Hepatic stellate cell (primary cell): ENCODE measurements around the gene CCDC88C.

Experiments used
- DNase-seq: peaks from one replicate; pipeline ENCODE4 v3.0.0; 2011; ENCODE audit warnings: low spot score

The CCDC88C gene

GRCh38 chr14:91310606-91311283, 106.9 kb downstream of the CCDC88C start:
- DNase-seq = no peak

- no peak for DNase-seq
Observed at GRCh38 chr14:91309756-91310280, 107.8 kb downstream of the CCDC88C start.

- no peak for DNase-seq
Observed at GRCh38 chr14:91308337-91308736, 109.3 kb downstream of the CCDC88C start.

- no peak for DNase-seq
Observed at GRCh38 chr14:91307652-91308051, 110.0 kb downstream of the CCDC88C start.

GRCh38 chr14:91307046-91307445, 110.6 kb downstream of the CCDC88C start:
- no peak for DNase-seq

- no peak for DNase-seq
Observed at GRCh38 chr14:91306547-91306946, 111.1 kb downstream of the CCDC88C start.

- no peak for DNase-seq
Observed at GRCh38 chr14:91305650-91306431, 111.8 kb downstream of the CCDC88C start.

GRCh38 chr14:91303924-91304229, 113.7 kb downstream of the CCDC88C start:
- no peak for DNase-seq

GRCh38 chr14:91303091-91303923, 114.3 kb downstream of the CCDC88C start:
- DNase-seq = no peak

- no peak for DNase-seq
Observed at GRCh38 chr14:91302391-91302790, 115.2 kb downstream of the CCDC88C start.

GRCh38 chr14:91300957-91301356, 116.7 kb downstream of the CCDC88C start:
- no peak for DNase-seq

- DNase-seq = no peak
Observed at GRCh38 chr14:91300283-91300895, 117.2 kb downstream of the CCDC88C start.

- no peak for DNase-seq
Observed at GRCh38 chr14:91299121-91300115, 118.2 kb downstream of the CCDC88C start.

GRCh38 chr14:91298576-91298975, 119.0 kb downstream of the CCDC88C start:
- DNase-seq = no peak

GRCh38 chr14:91297081-91297711, 120.4 kb downstream of the CCDC88C start:
- DNase-seq = no peak

- DNase-seq = no peak
Observed at GRCh38 chr14:91295851-91296796, 121.5 kb downstream of the CCDC88C start.

- DNase-seq = no peak
Observed at GRCh38 chr14:91295276-91295845, 122.3 kb downstream of the CCDC88C start.

- DNase-seq = no peak
Observed at GRCh38 chr14:91294153-91294552, 123.5 kb downstream of the CCDC88C start.

- DNase-seq = no peak
Observed at GRCh38 chr14:91293281-91293680, 124.3 kb downstream of the CCDC88C start.
